Upper lobe of right lung (tissue), 1 donor: ENCODE results near the gene SSBP4. TPM values are rescaled to one million over a fixed set of nuclear protein-coding genes. Genes with fewer than 3 reads are reported as not detected.

ENCODE experiments used
- ATAC-seq: fragments of 200-7000 bp; cut with Tn5 transposase; one replicate; pipeline ENCODE4 v1.9.1; 2020; ENCODE audit warnings: mild to moderate bottlenecking, moderate library complexity
- DNase-seq: peaks from one replicate; pipeline ENCODE4 v3.0.0-alpha.2; 2020
- H3K27ac ChIP-seq: fragments of 200-600 bp; one replicate; pipeline ENCODE4 v1.8.0; 2022
- H3K27me3 ChIP-seq: fragments of 200-600 bp; one replicate; pipeline ENCODE4 v1.8.0; 2022; ENCODE audit warnings: mild to moderate bottlenecking
- H3K36me3 ChIP-seq: fragments of 200-600 bp; one replicate; pipeline ENCODE4 v1.8.0; 2022
- H3K4me1 ChIP-seq: fragments of 200-600 bp; one replicate; pipeline ENCODE4 v1.8.0; 2022
- H3K4me3 ChIP-seq: fragments of 200-600 bp; one replicate; pipeline ENCODE4 v1.8.0; 2022; ENCODE audit warnings: mild to moderate bottlenecking
- H3K9me3 ChIP-seq: fragments of 200-600 bp; one replicate; pipeline ENCODE4 v1.8.0; 2022
- CTCF ChIP-seq: fragments of 200-600 bp; IDR thresholded peaks from one replicate; pipeline ENCODE4 v1.8.0; 2022; ENCODE audit warnings: antibody characterized with exemption
- intact Hi-C: fragments of 100-400 bp; cut with DNase I; formaldehyde crosslinking; loops from one replicate; pipeline ENCODE4 v1.11.0; 2022
- total RNA-seq: library from RNA; stranded (reverse); fragmentation: NEBNext Ultra II Directional; extraction: Animal tissue kit (Norgen Biotek cat#: 25700); gene quantifications from one replicate; pipeline ENCODE4 v1.2.1, GENCODE V29; 2021
- donor health status: DM: no; HTN: yes; CAD: no; lungs with severe emphysema.

Gene SSBP4
- total RNA-seq, 1 donor from 2014 or later = 57.3 TPM

DNA sequence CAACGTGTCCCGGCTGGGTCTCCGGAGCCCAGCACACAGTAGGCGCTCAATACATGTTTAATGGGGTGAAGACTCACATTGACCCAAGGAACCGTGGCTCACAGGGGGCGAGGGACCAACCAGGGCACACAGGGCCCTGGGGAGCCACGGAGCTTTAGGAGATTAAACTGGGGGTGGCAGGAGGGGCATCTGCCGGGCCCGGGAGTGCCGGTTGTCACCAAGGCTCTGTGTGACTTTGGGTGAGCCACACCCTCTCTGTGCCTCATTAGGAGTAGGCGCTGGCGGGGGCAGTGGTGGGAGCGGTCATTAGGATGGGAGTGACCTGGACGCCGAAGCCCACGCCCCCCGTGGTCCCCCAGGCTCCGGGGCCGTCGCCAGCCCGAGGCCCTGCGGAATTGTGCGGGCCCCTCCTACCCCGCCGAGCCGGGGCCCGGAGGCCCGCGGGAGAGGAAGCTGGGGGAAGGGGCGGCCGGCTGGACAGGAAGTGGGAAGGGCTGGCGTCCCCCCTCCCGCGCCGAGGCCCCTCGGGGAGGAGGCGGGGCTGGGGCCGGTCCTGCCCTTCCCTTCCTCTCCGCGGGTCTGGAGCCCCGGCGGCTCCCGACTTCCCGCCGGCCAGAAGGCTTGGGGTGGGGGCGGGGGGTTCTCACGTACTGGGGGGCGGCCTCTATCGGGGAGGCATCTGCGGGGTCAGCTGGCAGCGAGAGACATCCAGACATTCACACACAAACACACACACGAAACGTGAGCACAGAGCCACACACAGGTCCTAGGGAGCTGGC is 1.8 kb upstream of the SSBP4 start:
- Histone ChIP-seq H3K4me3 (peak overlapping the region; percentile 72), H3K27me3 (no peaks in the 10 kb centered on the region), H3K27ac (peak overlapping the region; percentile 92), H3K4me1 (peaks cover 61% of the 10 kb centered on the region), H3K9me3 (no peaks in the 10 kb centered on the region), H3K36me3 (no peaks in the 10 kb centered on the region)
- DNase-seq = peak; percentile 89
- intact Hi-C loops = no loop called here
- ATAC-seq = peak; percentile 54
- TF ChIP-seq CTCF = no peak

DNA sequence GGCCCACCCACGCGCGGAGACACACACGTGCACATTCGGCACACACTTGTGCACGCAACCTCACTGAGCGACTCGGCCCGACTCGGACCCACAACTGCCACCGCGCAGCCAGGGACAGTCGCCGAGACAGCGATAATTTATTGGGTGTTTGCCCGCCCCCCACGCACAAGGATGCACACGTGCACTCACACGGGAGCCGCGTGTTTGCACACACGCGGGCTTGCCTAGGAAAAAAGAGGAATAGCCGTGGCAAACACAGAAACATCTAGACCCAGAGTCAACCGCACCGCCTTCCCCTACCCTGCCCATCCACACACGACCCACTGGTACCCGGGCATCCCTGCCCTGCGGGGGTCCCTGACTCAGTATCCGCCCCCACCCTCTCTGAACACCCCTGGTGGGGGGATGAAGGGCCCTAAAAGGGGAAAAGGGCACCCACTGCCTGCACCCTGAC is 1.1 kb upstream of the SSBP4 start:
- Histone ChIP-seq H3K36me3 (no peaks in the 10 kb centered on the region), H3K27ac (peak overlapping the region; percentile 92), H3K4me3 (peak overlapping the region; percentile 72), H3K4me1 (peaks cover 61% of the 10 kb centered on the region), H3K27me3 (no peaks in the 10 kb centered on the region), H3K9me3 (no peaks in the 10 kb centered on the region)
- ATAC-seq = no peak
- DNase-seq = peak; percentile 83
- intact Hi-C loops = no loop called here
- TF ChIP-seq CTCF = no peak

GRCh38 chr19:18418483-18419194 is 559 bp upstream of the SSBP4 start:
- intact Hi-C loops = no loop called here

DNA sequence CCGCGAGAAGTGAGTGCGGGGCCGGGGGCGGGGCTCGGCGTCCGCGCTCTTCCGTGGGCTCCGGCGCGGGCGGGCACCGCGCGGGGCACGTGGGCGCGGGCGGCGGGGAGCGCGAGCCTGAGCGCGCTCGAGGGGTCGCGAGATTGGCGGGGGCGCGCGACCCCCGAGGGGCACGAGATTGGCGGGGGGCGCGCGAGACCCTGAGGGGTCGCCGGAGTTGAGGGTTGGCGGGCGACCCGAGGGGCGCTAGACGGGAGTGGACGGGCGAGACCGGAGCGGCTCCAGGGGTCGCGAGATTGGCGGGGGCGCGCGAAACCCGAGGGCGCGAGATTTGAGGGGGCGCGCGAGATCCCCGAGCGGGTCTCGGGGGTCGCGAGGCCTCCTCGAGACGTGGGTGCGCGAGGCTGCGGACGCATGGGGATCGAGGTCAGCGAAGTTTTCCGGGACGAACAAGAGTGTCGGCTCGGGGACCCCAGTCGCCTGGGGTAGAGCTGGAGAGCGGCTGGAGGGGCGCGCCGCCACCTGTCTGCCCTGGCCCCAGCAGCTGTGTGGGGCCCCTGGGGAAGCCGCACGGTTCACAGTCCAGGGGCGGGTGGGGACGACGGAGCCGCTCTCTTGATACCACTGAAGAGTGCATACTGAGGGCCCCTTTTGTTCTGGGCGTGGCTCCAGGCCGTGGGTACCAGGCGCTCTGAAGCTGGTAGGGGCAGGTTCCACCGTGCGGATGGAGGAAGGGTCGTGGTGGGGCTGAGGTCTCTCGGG is 682 bp downstream of the SSBP4 start:
- no peaks in the 10 kb centered on the region for H3K36me3 ChIP-seq
- H3K4me1 ChIP-seq = peaks cover 53% of the 10 kb centered on the region
- no peak for TF ChIP-seq CTCF
- H3K27ac ChIP-seq = peak overlapping the region; percentile 92
- ATAC-seq (no peak), DNase-seq (peak; percentile 75)
- no peaks in the 10 kb centered on the region for H3K27me3 ChIP-seq
- H3K4me3 ChIP-seq = peak overlapping the region; percentile 72
- no peaks in the 10 kb centered on the region for H3K9me3 ChIP-seq
- intact Hi-C loops = no loop called here

More at GRCh38 chr19:18418483-18419194, 559 bp upstream of the SSBP4 start:
- no peaks in the 10 kb centered on the region for H3K9me3 ChIP-seq
- TF ChIP-seq CTCF = no peak
- peak; percentile 82 for DNase-seq
- peak overlapping the region; percentile 72 for H3K4me3 ChIP-seq
- peak; percentile 7 for ATAC-seq
- H3K27ac ChIP-seq = peak overlapping the region; percentile 92
- H3K27me3 ChIP-seq = no peaks in the 10 kb centered on the region
- H3K36me3 ChIP-seq = no peaks in the 10 kb centered on the region
- peaks cover 61% of the 10 kb centered on the region for H3K4me1 ChIP-seq

DNA sequence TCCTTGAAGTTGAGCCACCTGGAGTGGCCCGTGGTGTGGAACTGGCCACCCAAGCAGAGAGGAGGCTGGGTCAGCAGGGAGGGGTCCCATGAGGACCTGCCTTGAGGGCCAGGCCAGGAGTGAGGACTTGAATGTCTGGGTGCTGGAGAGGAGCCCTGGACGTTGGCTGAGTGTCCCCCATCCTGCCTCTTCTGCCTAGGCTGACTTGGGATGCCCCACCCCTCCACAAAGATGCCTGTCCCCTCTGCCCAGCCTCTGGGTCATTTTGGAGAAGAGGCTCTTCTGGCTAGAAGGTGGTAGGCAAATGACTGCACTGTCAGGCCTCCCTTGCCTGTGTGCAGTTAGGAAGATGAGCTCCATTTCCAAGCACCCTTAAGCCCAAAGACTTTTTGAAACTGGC is 1.7 kb downstream of the SSBP4 start:
- no peak for DNase-seq

More for the DNA sequence above, 1.7 kb downstream of the SSBP4 start:
- Histone ChIP-seq H3K36me3 (no peaks in the 10 kb centered on the region), H3K27me3 (no peaks in the 10 kb centered on the region), H3K27ac (no peak overlapping the region), H3K4me3 (peak overlapping the region; percentile 72), H3K9me3 (no peaks in the 10 kb centered on the region), H3K4me1 (peaks cover 48% of the 10 kb centered on the region)
- intact Hi-C loops = no loop called here
- no peak for TF ChIP-seq CTCF
- ATAC-seq = no peak
